BE2C (cell line): ENCODE data around the gene LHX3.

Experiments
- DNase-seq: peaks from one replicate; pipeline ENCODE4 v3.0.0-alpha.2; 2020
- H3K27me3 ChIP-seq: fragments of 250-450 bp; sonication (Bioruptor Pico); 2 replicates; pipeline ENCODE4 v1.5.1; 2020; ENCODE audit warnings: mild to moderate bottlenecking
- H3K36me3 ChIP-seq: fragments of 250-450 bp; sonication (Bioruptor Pico); 2 replicates; pipeline ENCODE4 v1.5.1; 2020; ENCODE audit warnings: mild to moderate bottlenecking
- H3K4me1 ChIP-seq: fragments of 250-450 bp; sonication (Bioruptor Pico); 2 replicates; pipeline ENCODE4 v1.5.1; 2020
- H3K4me3 ChIP-seq: 2 replicates; pipeline ENCODE4 v1.5.1; 2011; ENCODE audit warnings: low read depth, low read length
- H3K9me3 ChIP-seq: fragments of 250-450 bp; sonication (Bioruptor Pico); 2 replicates; pipeline ENCODE4 v1.5.1; 2020
- CTCF ChIP-seq: IDR thresholded peaks from 2 replicates; pipeline ENCODE4 v1.5.1; 2012; ENCODE audit warnings: mild to moderate bottlenecking, low read depth, low read length

The LHX3 gene

GRCh38 chr9:136179761-136180160 is 25.2 kb downstream of the LHX3 start:
- H3K36me3 ChIP-seq = no peaks in the 10 kb centered on the region
- no peak for TF ChIP-seq CTCF
- H3K4me1 ChIP-seq = peaks cover 12% of the 10 kb centered on the region
- H3K27me3 ChIP-seq = peaks cover 22% of the 10 kb centered on the region
- H3K4me3 ChIP-seq = no peak overlapping the region
- H3K9me3 ChIP-seq = no peaks in the 10 kb centered on the region
- DNase-seq = peak; percentile 4

GRCh38 chr9:136179101-136179616 is 25.8 kb downstream of the LHX3 start:
- Histone ChIP-seq H3K27me3 (peaks cover 22% of the 10 kb centered on the region), H3K36me3 (no peaks in the 10 kb centered on the region), H3K9me3 (no peaks in the 10 kb centered on the region), H3K4me1 (peaks cover 12% of the 10 kb centered on the region), H3K4me3 (no peak overlapping the region)
- no peak for TF ChIP-seq CTCF
- DNase-seq = no peak

- Histone ChIP-seq H3K27me3 (peaks cover 22% of the 10 kb centered on the region), H3K4me3 (no peak overlapping the region), H3K36me3 (no peaks in the 10 kb centered on the region), H3K9me3 (no peaks in the 10 kb centered on the region), H3K4me1 (peaks cover 12% of the 10 kb centered on the region)
- no peak for TF ChIP-seq CTCF
- DNase-seq = peak; percentile 20
These were observed 26.2 kb downstream of the LHX3 start for GRCh38 chr9:136178773-136179075.

GRCh38 chr9:136178061-136178772 is 26.7 kb downstream of the LHX3 start:
- Histone ChIP-seq H3K4me1 (peaks cover 12% of the 10 kb centered on the region), H3K36me3 (no peaks in the 10 kb centered on the region), H3K4me3 (no peak overlapping the region), H3K9me3 (no peaks in the 10 kb centered on the region), H3K27me3 (peaks cover 22% of the 10 kb centered on the region)
- TF ChIP-seq CTCF = no peak
- peak; percentile 6 for DNase-seq

- peak; percentile 71 for DNase-seq
- peak; percentile 13; the same call in 1 of the 2 replicates for TF ChIP-seq CTCF
- Histone ChIP-seq H3K4me1 (peaks cover 12% of the 10 kb centered on the region), H3K27me3 (peaks cover 22% of the 10 kb centered on the region), H3K4me3 (no peak overlapping the region; the same call in 1 of the 2 replicates), H3K36me3 (no peaks in the 10 kb centered on the region), H3K9me3 (no peaks in the 10 kb centered on the region)
These were observed 27.7 kb downstream of the LHX3 start for GRCh38 chr9:136177224-136177623.

- no peak for DNase-seq
- TF ChIP-seq CTCF = no peak
These were observed 29.2 kb downstream of the LHX3 start for GRCh38 chr9:136175616-136176197.

More at GRCh38 chr9:136175616-136176197, 29.2 kb downstream of the LHX3 start:
- H3K4me1 ChIP-seq = peaks cover 12% of the 10 kb centered on the region
- no peak overlapping the region for H3K4me3 ChIP-seq
- H3K27me3 ChIP-seq = peaks cover 22% of the 10 kb centered on the region
- no peaks in the 10 kb centered on the region for H3K9me3 ChIP-seq
- H3K36me3 ChIP-seq = no peaks in the 10 kb centered on the region
